Spleen (tissue), 7 donors: ENCODE measurements around the gene TBCD.

Source experiments
- CTCF ChIP-seq, 11 experiments: fragments of 200-600 bp in 7 of 11; fragments of 450-650 bp in 4 of 11; sonication (generic) in 4 of 11; IDR thresholded peaks in 8 of 11; conservative IDR thresholded peaks in 3 of 11; 1 replicate in 7 of 11; 2 replicates in 4 of 11; pipeline versions ENCODE4 v1.4.0 to v1.8.0; 2016 to 2021; ENCODE audit warnings: antibody characterized with exemption in 11 of 11, inconsistent platforms in 4 of 11, mild to moderate bottlenecking in 1 of 11
- POLR2A ChIP-seq, 3 donors: fragments of 450-650 bp; IDR thresholded peaks; one replicate each; pipeline ENCODE4 v1.5.1; 2017; ENCODE audit warnings: antibody characterized with exemption in 3 of 3, mild to moderate bottlenecking in 1 of 3
- POLR2AphosphoS5 ChIP-seq, 3 donors: sonication (generic); formaldehyde crosslinking; IDR thresholded peaks; one replicate each; pipeline ENCODE4 v1.5.1; 2017; ENCODE audit warnings: antibody characterized with exemption in 3 of 3
- donor health status: DM: no; HTN: no; CAD: no; lungs with moderate emphysema.
- donor health status: DM: no; HTN: no; CAD: no.
- donor health status: DM: no; HTN: no; CAD: no.

DNA sequence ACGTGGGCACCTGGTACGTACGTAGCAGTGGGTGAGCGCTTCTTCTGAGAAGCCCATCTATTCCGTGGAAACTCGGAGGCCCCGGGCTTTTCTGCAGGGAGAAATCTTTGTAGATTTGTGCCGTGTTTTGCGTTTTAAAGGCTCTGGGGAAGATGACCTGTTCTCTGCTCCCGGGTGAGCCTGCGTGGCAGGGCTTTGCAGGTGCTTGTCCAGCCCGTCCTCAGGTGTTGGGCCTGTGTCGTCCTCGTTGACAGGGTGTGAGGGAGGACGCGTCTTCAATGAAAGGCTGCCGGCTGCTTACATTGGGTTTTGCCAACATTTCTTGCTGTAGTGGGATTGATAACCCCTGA lies 175.4 kb downstream of the TBCD start:
- no peak for TF ChIP-seq CTCF (IDR thresholded peaks at IDR 0.05 in 8 of 11, conservative IDR thresholded peaks at IDR 0.05 in 3 of 11)
- TF ChIP-seq POLR2AphosphoS5 (IDR thresholded peaks at IDR 0.05): no peak
- no peak for TF ChIP-seq POLR2A (IDR thresholded peaks at IDR 0.05)
